ENCODE measurements around the gene UCKL1.
A peak's percentile ranks its signal among the peaks of the same experiment; 100 is the strongest.

Gene UCKL1

GRCh38 chr20:63958964-63959698 is 2.9 kb upstream of the UCKL1 start:
- no peak for DNase-seq

- DNase-seq, result no peak
Measured at GRCh38 chr20:63958471-63958870, 2.3 kb upstream of the UCKL1 start.

- peak; percentile 81 for DNase-seq
Measured at GRCh38 chr20:63957690-63958441, 1.6 kb upstream of the UCKL1 start.

GRCh38 chr20:63957004-63957689 is 931 bp upstream of the UCKL1 start:
- DNase-seq, result peak; percentile 89

GRCh38 chr20:63956664-63957003 is 418 bp upstream of the UCKL1 start:
- DNase-seq, result no peak

GRCh38 chr20:63955281-63955826 is 862 bp downstream of the UCKL1 start:
- DNase-seq, result peak; percentile 54

- no peak for DNase-seq
Measured at GRCh38 chr20:63953764-63954429, 2.3 kb downstream of the UCKL1 start.

- no peak for DNase-seq
Measured at GRCh38 chr20:63952769-63953168, 3.4 kb downstream of the UCKL1 start.

- DNase-seq, result no peak
Measured at GRCh38 chr20:63952210-63952535, 4.0 kb downstream of the UCKL1 start.

GRCh38 chr20:63951398-63952209 is 4.6 kb downstream of the UCKL1 start:
- DNase-seq, result no peak

GRCh38 chr20:63950701-63951397 is 5.4 kb downstream of the UCKL1 start:
- no peak for DNase-seq

GRCh38 chr20:63947638-63948456 is 8.4 kb downstream of the UCKL1 start:
- no peak for DNase-seq

GRCh38 chr20:63946986-63947637 is 9.1 kb downstream of the UCKL1 start:
- no peak for DNase-seq

- no peak for DNase-seq
Measured at GRCh38 chr20:63945921-63946920, 10.0 kb downstream of the UCKL1 start.

GRCh38 chr20:63945031-63945658 is 11.1 kb downstream of the UCKL1 start:
- no peak for DNase-seq

- DNase-seq, result no peak
Measured at GRCh38 chr20:63944078-63944941, 11.9 kb downstream of the UCKL1 start.

- no peak for DNase-seq
Measured at GRCh38 chr20:63943808-63944077, 12.5 kb downstream of the UCKL1 start.

All from NCI-H345 (cell line).